Measurements from ENCODE around the gene HSD11B2.

Gene HSD11B2

GRCh38 chr16:67466581-67466980, 35.7 kb downstream of the HSD11B2 start:
- in situ Hi-C loops (cut with MboI; ENCODE audit: low sequenced_read_pairs) = no loop called here

DNA sequence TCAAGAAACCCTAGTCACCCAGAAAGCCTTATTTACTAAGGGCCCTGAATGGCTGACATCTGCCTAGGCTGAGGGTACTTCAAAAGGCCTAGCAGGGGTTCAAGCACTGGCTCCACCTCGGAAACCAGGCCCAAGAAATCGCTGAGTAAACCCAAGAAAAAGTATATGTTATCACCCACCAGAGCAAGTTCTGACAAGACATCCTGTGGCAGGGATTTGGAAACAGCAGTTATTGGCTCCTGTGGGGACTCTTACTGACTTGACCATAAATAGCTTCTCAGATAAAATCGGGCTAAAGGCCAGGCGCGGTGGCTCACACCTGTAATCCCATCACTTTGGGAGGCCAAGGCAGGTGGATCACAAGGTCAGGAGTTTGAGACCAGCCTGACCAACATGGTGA, 37.8 kb downstream of the HSD11B2 start:
- in situ Hi-C loops (cut with MboI; ENCODE audit: low sequenced_read_pairs) = no loop called here

GRCh38 chr16:67470359-67470758, 39.4 kb downstream of the HSD11B2 start:
- in situ Hi-C loops (cut with MboI; ENCODE audit: low sequenced_read_pairs) = no loop called here

DNA sequence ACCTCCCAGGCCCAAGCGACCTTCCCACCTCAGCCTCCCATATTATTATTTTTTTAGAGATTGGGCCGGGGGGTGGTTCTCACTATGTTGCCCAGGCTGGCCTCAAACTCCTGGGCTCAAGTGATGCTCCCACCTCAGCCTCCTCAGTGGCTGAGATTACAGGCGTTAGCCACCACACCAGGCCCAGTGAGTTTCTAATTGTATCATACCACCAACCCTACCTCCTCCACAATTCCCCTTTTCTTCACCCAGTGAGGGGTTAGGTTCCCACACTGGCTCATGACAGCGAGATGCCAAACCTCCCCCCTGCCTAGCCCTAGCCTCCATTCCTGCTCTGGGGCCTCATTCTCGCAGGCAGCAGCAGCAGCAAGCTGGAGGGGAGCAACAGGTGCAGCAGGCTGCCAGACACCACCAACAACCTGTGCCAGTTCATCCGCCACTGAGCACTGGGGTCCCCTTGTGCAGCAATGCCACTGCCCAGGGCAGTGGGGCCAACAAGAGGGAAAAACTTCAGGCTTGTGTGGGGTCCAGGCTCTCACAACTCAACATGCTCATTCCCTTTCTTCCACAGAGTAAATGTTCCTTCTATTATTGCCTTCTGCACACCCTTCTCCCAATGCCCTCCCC, 41.0 kb downstream of the HSD11B2 start:
- in situ Hi-C loops (cut with MboI; ENCODE audit: low sequenced_read_pairs) = no loop called here

GRCh38 chr16:67474551-67475455, 43.9 kb downstream of the HSD11B2 start:
- in situ Hi-C loops (cut with MboI; ENCODE audit: low sequenced_read_pairs) = no loop called here

- in situ Hi-C loops (cut with MboI; ENCODE audit: low sequenced_read_pairs) = no loop called here
Observed at GRCh38 chr16:67477960-67478554, 47.1 kb downstream of the HSD11B2 start.

DNA sequence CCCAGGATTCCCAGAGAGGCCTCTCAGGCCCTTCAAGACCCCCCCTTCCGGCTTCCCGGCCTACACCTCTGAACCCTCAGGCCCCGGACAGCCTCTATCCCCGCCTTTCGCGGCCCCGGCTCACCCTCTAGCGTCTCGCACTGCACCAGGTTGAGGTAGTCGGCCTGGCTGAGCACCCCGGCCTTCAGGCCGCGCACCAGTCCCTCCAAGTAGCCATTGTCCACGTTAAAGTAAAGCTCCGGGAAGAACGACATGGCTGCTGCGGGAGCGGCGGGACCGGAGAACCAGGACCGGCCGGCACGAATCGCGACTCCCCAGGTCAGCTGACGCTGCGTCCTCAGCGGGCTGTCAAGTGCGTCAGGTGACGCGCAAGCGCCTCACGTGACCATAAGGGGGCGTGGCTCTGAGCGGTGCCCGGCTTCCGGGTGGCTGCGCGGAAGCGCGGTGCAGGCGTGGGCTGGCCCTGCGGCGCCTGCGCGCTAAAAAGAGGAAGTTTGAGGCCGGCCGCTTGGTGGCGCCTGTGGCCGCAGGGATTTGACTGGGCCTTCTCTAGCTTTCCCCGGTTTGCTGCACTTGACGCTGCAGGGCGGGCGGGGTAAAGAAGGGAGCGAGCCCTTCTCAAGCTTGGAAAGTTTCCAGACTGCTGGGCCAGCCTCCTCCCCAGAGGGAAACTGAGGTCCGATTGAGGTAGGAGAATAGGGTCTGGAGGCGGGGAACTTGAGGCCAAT, 50.1 kb downstream of the HSD11B2 start, which contains the start of gene ATP6V0D1:
Gene ATP6V0D1, minus strand, starts transcription at position 325 of the 728 bp plus-strand sequence. Its CDS starts 71 bp downstream, at position 254.
- in situ Hi-C loops (cut with MboI; ENCODE audit: low sequenced_read_pairs) = no loop called here

DNA sequence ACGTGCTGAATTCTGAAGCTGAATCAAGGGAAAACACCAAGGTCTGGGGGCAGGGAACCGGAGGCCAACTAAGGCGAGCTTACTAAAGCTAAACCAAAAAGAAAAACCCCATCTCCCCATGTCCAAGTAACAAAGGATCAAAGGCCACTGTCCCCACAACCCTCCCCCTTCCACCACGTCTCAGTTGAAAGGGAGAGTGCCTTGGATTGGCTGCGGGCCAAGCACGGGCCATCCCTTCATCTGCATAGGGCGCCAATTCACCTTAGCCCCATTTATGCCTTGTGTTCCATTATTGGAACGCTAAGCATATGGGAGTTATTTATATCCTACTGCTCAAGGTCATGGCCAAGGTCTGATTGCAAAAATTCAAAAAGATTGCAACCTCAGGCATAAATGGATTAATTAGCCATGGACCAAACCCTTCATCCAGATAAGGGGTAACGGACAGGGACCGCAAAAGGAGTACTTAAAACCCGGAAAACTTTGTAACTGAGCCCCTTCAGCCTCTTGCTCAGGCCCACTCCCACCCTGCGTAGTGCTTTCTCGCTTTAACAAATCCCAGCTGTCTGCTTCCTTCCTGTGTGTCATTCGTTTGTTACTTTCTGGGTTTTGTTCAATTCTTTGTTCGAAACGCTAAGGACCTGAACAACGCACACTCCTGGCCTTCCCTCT, 50.8 kb downstream of the HSD11B2 start:
- in situ Hi-C loops (cut with MboI; ENCODE audit: low sequenced_read_pairs) = no loop called here

DNA sequence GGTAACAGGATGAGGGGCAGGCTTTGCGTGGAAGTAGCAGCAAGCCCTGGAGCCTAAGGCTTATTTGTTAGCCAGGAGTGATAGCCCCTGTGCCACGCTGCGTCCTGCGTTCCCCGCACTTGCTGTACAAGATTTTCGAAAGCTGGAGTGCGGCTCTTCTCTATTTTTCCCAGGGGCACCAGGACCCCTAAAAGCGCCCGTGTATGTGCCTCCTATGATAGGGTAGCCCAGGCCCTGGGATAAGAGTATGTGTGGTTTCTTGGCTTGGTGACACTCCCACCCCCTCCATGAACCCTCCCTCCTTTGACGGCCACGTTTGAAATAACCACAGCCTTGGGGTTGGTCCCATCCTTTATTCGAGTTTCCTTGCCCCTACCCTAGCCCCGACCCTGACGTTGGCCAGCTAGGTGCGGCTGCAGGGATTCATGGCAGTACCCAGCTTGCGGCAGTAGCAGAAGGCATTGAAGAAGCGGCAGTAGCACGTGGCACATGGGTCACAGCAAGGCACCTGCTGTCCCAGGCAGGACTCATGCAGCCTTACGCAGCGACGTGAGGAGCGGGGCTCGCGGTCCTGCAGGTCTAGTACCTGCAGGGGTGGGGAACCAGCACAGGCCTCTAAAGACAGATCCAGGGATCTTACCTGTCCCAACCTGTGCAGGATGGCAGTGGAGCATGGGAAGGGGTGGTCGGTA, 51.5 kb downstream of the HSD11B2 start:
- in situ Hi-C loops (cut with MboI; ENCODE audit: low sequenced_read_pairs) = no loop called here

GRCh38 chr16:67483150-67483549, 52.2 kb downstream of the HSD11B2 start, which contains the start of gene AGRP:
AGRP (minus strand) TSS chr16:67483547; CDS start chr16:67483398, 149 bp downstream.
- in situ Hi-C loops (cut with MboI; ENCODE audit: low sequenced_read_pairs) = no loop called here

- in situ Hi-C loops (cut with MboI; ENCODE audit: low sequenced_read_pairs) = no loop called here
Observed at GRCh38 chr16:67483731-67484525, 53.0 kb downstream of the HSD11B2 start.

- in situ Hi-C loops (cut with MboI; ENCODE audit: low sequenced_read_pairs) = no loop called here
Observed at GRCh38 chr16:67486805-67487204, 55.9 kb downstream of the HSD11B2 start.

Data from HL-60/S4 treated with retinoic acid at 250 ng/mL for 4 days and 3 days (cell line).